Keratinocyte (primary cell): ENCODE data around the gene PTPN14. TPM values are rescaled to one million over a fixed set of nuclear protein-coding genes. Genes with fewer than 3 reads are reported as not detected.

ENCODE experiments used
- DNase-seq: peaks from one replicate; pipeline ENCODE4 v3.0.0-alpha.2; 2011; ENCODE audit warnings: low read depth, missing footprints, low spot score
- FAIRE-seq: peaks from 2 replicates; lab custom pipeline; 2011; peaks lifted over from hg19 to GRCh38; lab: Jason Lieb, UNC
- H2AFZ ChIP-seq: 2 replicates; pipeline ENCODE4 v1.6.0; 2012; ENCODE audit warnings: low read length, control low read depth, inconsistent platforms; ENCODE audit not compliant: control insufficient read depth
- H3K27ac ChIP-seq: 2 replicates; pipeline ENCODE4 v1.5.1; 2011; ENCODE audit warnings: low read length; ENCODE audit not compliant: control insufficient read depth, insufficient read depth
- H3K27me3 ChIP-seq: 3 replicates; pipeline ENCODE4 v1.6.0; 2011; ENCODE audit warnings: low read length; ENCODE audit not compliant: control insufficient read depth, insufficient read depth; ENCODE audit errors: extremely low read depth
- H3K36me3 ChIP-seq, 2 experiments: 2 replicates in 1 of 2; 3 replicates in 1 of 2; pipeline ENCODE4 v1.5.1; 2011; ENCODE audit warnings: low read length in 2 of 2, mild to moderate bottlenecking in 1 of 2; ENCODE audit not compliant: control insufficient read depth in 2 of 2, insufficient read depth in 2 of 2; ENCODE audit errors: extremely low read depth in 1 of 2
- H3K4me1 ChIP-seq: 3 replicates; pipeline ENCODE4 v1.5.1; 2011; ENCODE audit warnings: low read length; ENCODE audit not compliant: control insufficient read depth, insufficient read depth; ENCODE audit errors: extremely low read depth
- H3K4me2 ChIP-seq: 3 replicates; pipeline ENCODE4 v1.6.0; 2011; ENCODE audit warnings: low read depth, low read length; ENCODE audit not compliant: control insufficient read depth, insufficient read depth; ENCODE audit errors: extremely low read depth
- H3K4me3 ChIP-seq, 3 experiments: fragments of 200-600 bp in 1 of 3; sonication (generic) in 1 of 3; 2 replicates in 2 of 3; 3 replicates in 1 of 3; pipeline ENCODE4 v1.5.1; 2011 to 2016; ENCODE audit warnings: low read length in 3 of 3, mild to moderate bottlenecking in 3 of 3, control low read depth in 2 of 3, inconsistent platforms in 1 of 3, low read depth in 1 of 3, mixed read lengths in 1 of 3, mixed run types in 1 of 3, moderate library complexity in 1 of 3; ENCODE audit not compliant: control insufficient read depth in 2 of 3, insufficient read depth in 2 of 3; ENCODE audit errors: extremely low read depth in 1 of 3
- H3K79me2 ChIP-seq: 2 replicates; pipeline ENCODE4 v1.6.0; 2012; ENCODE audit warnings: low read length; ENCODE audit not compliant: control insufficient read depth, insufficient read depth
- H3K9ac ChIP-seq: 3 replicates; pipeline ENCODE4 v1.6.0; 2011; ENCODE audit warnings: low read length; ENCODE audit not compliant: control insufficient read depth, insufficient read depth; ENCODE audit errors: extremely low read depth
- H3K9me1 ChIP-seq: 3 replicates; pipeline ENCODE4 v1.6.0; 2011; ENCODE audit warnings: low read length; ENCODE audit not compliant: control insufficient read depth, insufficient read depth; ENCODE audit errors: extremely low read depth
- H3K9me3 ChIP-seq: 2 replicates; pipeline ENCODE4 v1.5.1; 2012; ENCODE audit warnings: low read depth, low read length; ENCODE audit not compliant: control insufficient read depth
- H4K20me1 ChIP-seq: 3 replicates; pipeline ENCODE4 v1.6.0; 2011; ENCODE audit warnings: low read length; ENCODE audit not compliant: control insufficient read depth, insufficient read depth; ENCODE audit errors: extremely low read depth
- CTCF ChIP-seq, 3 experiments: IDR thresholded peaks in 1 of 3; conservative IDR thresholded peaks in 1 of 3; optimal IDR thresholded peaks in 1 of 3; 2 replicates in 2 of 3; 3 replicates in 1 of 3; pipeline versions ENCODE3 to v1.5.1; 2011; ENCODE audit warnings: low read length in 3 of 3, mild to moderate bottlenecking in 3 of 3, moderate library complexity in 2 of 3, control low read depth in 1 of 3, inconsistent platforms in 1 of 3; ENCODE audit not compliant: insufficient read depth in 2 of 3; ENCODE audit errors: extremely low read depth in 1 of 3
- EZH2 ChIP-seq: IDR thresholded peaks from one replicate; pipeline ENCODE4 v1.6.1; 2012; ENCODE audit warnings: inconsistent platforms, mild to moderate bottlenecking, low read length, moderate library complexity
- dilution Hi-C: fragments of 300-500 bp; cut with MboI; formaldehyde crosslinking; loops from one replicate; pipeline ENCODE4 v1.7.0; 2020; ENCODE audit warnings: low sequenced_read_pairs; ENCODE audit not compliant: extremely low pct_ligation_motif_present
- polyA plus RNA-seq, 5 experiments: library from polyadenylated mRNA; depleted of rRNA in 3 of 5; stranded (reverse) in 3 of 5; stranded (forward) in 1 of 5; unstranded in 1 of 5; fragments of >200 nt; gene quantifications; 1 replicate in 1 of 5; 2 replicates in 3 of 5; 3 replicates in 1 of 5; pipeline versions ENCODE4 v1.2.1 to v1.2.3, GENCODE V29; 2011 to 2012; ENCODE audit warnings: missing spikeins in 2 of 5, low read depth in 1 of 5, low replicate concordance in 1 of 5

The PTPN14 gene
- polyA plus RNA-seq, 1 donor (not counting 4 experiments of a cell fraction or from before 2014, with no cell fraction given): 29.9 TPM

- dilution Hi-C loops: no loop called here
- H3K4me3 ChIP-seq: no peak overlapping the region
- DNase-seq (no peak), FAIRE-seq (no peak)
- no peak overlapping the region for H3K27ac ChIP-seq
- TF ChIP-seq EZH2 (no peak), CTCF (optimal IDR thresholded peaks at IDR 0.05 in 1 of 3, IDR thresholded peaks at IDR 0.05 in 1 of 3, conservative IDR thresholded peaks at IDR 0.05 in 1 of 3; ENCODE audit: extremely low read depth in 1 of 3, insufficient read depth in 2 of 3, low read length in 3 of 3) (no peak)
- no peak overlapping the region for H2AFZ ChIP-seq
- peaks cover 35 to 48% of the 10 kb centered on the region in 2 experiments for H3K36me3 ChIP-seq
- H3K9ac ChIP-seq: no peak overlapping the region
- H3K9me1 ChIP-seq: no peaks in the 10 kb centered on the region
- peaks cover 20% of the 10 kb centered on the region for H3K79me2 ChIP-seq
- peaks cover 40% of the 10 kb centered on the region for H3K4me1 ChIP-seq
- H4K20me1 ChIP-seq: no peaks in the 10 kb centered on the region
- no peaks in the 10 kb centered on the region for H3K9me3 ChIP-seq
- H3K27me3 ChIP-seq: no peaks in the 10 kb centered on the region
- no peak overlapping the region for H3K4me2 ChIP-seq
Observed at GRCh38 chr1:214383381-214384372, 167.7 kb downstream of the PTPN14 start.

- no peak overlapping the region for H3K27ac ChIP-seq
- peaks cover 28 to 37% of the 10 kb centered on the region in 2 experiments for H3K36me3 ChIP-seq
- H2AFZ ChIP-seq: no peak overlapping the region
- DNase-seq: no peak
- no peaks in the 10 kb centered on the region for H4K20me1 ChIP-seq
- H3K9ac ChIP-seq: no peak overlapping the region
- H3K9me1 ChIP-seq: no peaks in the 10 kb centered on the region
- TF ChIP-seq CTCF (optimal IDR thresholded peaks at IDR 0.05 in 1 of 3, IDR thresholded peaks at IDR 0.05 in 1 of 3, conservative IDR thresholded peaks at IDR 0.05 in 1 of 3; ENCODE audit: extremely low read depth in 1 of 3, insufficient read depth in 2 of 3, low read length in 3 of 3) (no peak), EZH2 (no peak)
- no peak overlapping the region for H3K4me2 ChIP-seq
- H3K79me2 ChIP-seq: peaks cover 25% of the 10 kb centered on the region
- H3K4me1 ChIP-seq: peaks cover 43% of the 10 kb centered on the region
- no peaks in the 10 kb centered on the region for H3K9me3 ChIP-seq
- H3K4me3 ChIP-seq: no peak overlapping the region
- no peaks in the 10 kb centered on the region for H3K27me3 ChIP-seq
- dilution Hi-C loops: no loop called here
- FAIRE-seq: no peak
Observed at GRCh38 chr1:214380986-214381695, 170.3 kb downstream of the PTPN14 start.
